Spleen (tissue), 7 donors: ENCODE measurements around the gene IBA57.

Source experiments
- POLR2A ChIP-seq, 3 donors: fragments of 450-650 bp; IDR thresholded peaks; one replicate each; pipeline ENCODE4 v1.5.1; 2017; ENCODE audit warnings: antibody characterized with exemption in 3 of 3, mild to moderate bottlenecking in 1 of 3
- POLR2AphosphoS5 ChIP-seq, 3 donors: sonication (generic); formaldehyde crosslinking; IDR thresholded peaks; one replicate each; pipeline ENCODE4 v1.5.1; 2017; ENCODE audit warnings: antibody characterized with exemption in 3 of 3
- TF ChIP-seq, protein P1 (sequence below), 11 experiments: fragments of 200-600 bp in 7 of 11; fragments of 450-650 bp in 4 of 11; sonication (generic) in 4 of 11; IDR thresholded peaks in 8 of 11; conservative IDR thresholded peaks in 3 of 11; 1 replicate in 7 of 11; 2 replicates in 4 of 11; pipeline versions ENCODE4 v1.4.0 to v1.8.0; 2016 to 2021; ENCODE audit warnings: antibody characterized with exemption in 11 of 11, inconsistent platforms in 4 of 11, mild to moderate bottlenecking in 1 of 11
- donor health status: DM: no; HTN: no; CAD: no; lungs with moderate emphysema.
- donor health status: DM: no; HTN: no; CAD: no.
- donor health status: DM: no; HTN: no; CAD: no.

DNA sequence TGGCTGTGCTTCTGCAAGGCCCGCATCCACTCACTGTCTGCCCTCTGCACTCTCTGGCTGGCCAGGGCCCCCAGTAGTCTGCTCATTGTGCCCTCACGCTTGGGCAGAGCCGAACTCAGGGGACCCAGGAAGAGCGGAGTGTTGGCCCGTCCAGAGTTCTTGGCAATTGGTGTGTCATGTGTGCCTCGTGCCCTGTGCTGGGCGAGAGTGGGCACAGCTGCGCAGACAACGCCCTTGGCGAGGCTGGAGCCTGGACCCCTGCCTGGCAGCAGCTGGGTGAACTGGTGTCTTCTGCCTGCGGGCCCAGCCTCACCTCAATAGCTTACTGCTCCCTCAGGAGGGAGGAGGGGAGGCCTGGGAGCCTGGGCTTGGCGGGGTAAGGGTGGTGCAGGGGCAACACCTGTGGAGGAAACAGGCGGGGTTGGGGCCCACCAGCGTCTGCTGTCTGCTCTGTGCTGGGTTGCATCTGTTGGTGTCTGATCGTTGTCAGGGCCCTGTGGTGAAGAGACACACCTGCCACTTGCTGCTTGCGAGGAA lies 23.4 kb upstream of the IBA57 start:
- TF ChIP-seq, protein P1, sequence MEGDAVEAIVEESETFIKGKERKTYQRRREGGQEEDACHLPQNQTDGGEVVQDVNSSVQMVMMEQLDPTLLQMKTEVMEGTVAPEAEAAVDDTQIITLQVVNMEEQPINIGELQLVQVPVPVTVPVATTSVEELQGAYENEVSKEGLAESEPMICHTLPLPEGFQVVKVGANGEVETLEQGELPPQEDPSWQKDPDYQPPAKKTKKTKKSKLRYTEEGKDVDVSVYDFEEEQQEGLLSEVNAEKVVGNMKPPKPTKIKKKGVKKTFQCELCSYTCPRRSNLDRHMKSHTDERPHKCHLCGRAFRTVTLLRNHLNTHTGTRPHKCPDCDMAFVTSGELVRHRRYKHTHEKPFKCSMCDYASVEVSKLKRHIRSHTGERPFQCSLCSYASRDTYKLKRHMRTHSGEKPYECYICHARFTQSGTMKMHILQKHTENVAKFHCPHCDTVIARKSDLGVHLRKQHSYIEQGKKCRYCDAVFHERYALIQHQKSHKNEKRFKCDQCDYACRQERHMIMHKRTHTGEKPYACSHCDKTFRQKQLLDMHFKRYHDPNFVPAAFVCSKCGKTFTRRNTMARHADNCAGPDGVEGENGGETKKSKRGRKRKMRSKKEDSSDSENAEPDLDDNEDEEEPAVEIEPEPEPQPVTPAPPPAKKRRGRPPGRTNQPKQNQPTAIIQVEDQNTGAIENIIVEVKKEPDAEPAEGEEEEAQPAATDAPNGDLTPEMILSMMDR (IDR thresholded peaks at IDR 0.05 in 8 of 11, conservative IDR thresholded peaks at IDR 0.05 in 3 of 11), result no peak
- TF ChIP-seq POLR2AphosphoS5 (IDR thresholded peaks at IDR 0.05) (peak in 1 of 3 donors; percentile 32), POLR2A (IDR thresholded peaks at IDR 0.05) (no peak)
